ENCODE measurements around the gene DCC.

DNA sequence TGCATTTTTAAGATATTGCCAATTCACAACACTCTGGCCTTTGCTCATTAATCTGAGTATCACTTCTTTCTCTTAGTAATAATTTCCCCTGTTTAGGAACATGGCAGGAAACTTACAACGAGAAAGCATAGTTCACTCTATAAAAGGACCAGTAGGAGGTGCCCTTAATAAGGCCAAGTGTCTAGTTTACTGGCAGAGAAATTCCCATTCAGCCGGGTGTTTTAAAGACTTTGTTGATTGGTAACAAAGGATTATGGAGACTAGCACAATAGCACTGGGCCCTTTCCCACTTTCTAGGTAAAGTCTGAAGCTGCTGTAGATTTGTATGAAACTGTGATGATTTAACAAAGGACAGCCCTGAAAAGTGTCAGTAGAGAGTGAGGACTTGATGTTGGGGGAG, 3.1 kb downstream of the DCC start:
- TF ChIP-seq LEF1 (IDR thresholded peaks at IDR 0.05; ENCODE audit: borderline replicate concordance) (no peak), SP1 (IDR thresholded peaks at IDR 0.05) (no peak), HDGF (IDR thresholded peaks at IDR 0.05; ENCODE audit: borderline replicate concordance) (no peak), L3MBTL2 (conservative IDR thresholded peaks at IDR 0.05) (no peak), FOXM1 (IDR thresholded peaks at IDR 0.05; ENCODE audit: borderline replicate concordance) (no peak)

Data from HEK293T (cell line).